AG08395 (cell line): ENCODE measurements around the gene ACSF3.

ENCODE experiments used
- DNase-seq: peaks from one replicate; pipeline ENCODE4 v3.0.0; 2012; ENCODE audit warnings: mixed read lengths, low spot score

ACSF3 gene

GRCh38 chr16:89112377-89113151 is 18.9 kb downstream of the ACSF3 start:
- DNase-seq = no peak

- DNase-seq = no peak
Observed at GRCh38 chr16:89113152-89113547, 19.5 kb downstream of the ACSF3 start.

- no peak for DNase-seq
Observed at GRCh38 chr16:89113661-89114060, 20.0 kb downstream of the ACSF3 start.

DNA sequence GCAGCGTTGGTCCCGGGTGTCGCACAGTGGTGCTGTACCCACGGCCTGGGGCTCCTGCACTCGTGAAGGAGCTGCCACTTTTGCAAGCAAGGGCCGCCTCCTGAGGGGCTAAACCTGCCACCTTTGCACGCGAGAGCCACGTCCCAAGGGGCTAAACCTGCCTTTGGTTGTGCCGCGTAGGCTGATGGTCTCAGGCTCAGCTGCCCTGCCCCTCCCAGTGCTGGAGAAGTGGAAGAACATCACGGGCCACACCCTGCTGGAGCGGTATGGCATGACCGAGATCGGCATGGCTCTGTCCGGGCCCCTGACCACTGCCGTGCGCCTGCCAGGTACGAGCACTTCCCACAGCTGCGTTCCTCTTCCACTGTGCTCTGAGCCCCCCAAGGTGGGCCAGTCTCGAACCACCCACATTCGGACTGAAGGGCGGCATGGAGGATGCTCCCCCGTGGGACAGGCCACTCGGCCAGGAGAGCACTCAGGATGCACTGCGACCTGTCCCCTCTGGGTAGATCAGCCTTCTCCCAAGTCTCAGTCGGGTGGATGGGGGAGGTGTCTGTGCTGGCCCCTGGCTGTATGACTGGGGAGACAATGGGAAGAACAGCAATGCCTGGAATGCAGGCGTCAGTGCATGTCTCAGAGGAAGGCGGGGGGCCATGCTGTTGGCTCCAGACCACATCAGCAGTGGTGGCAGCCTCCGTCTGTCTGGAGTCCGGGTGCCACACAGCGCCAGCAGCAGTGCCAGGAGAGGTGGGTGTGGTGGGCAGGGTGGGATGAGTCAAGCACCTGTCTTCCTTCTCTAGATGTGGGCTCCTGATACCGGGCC is 20.7 kb downstream of the ACSF3 start:
- peak; percentile 38 for DNase-seq

DNA sequence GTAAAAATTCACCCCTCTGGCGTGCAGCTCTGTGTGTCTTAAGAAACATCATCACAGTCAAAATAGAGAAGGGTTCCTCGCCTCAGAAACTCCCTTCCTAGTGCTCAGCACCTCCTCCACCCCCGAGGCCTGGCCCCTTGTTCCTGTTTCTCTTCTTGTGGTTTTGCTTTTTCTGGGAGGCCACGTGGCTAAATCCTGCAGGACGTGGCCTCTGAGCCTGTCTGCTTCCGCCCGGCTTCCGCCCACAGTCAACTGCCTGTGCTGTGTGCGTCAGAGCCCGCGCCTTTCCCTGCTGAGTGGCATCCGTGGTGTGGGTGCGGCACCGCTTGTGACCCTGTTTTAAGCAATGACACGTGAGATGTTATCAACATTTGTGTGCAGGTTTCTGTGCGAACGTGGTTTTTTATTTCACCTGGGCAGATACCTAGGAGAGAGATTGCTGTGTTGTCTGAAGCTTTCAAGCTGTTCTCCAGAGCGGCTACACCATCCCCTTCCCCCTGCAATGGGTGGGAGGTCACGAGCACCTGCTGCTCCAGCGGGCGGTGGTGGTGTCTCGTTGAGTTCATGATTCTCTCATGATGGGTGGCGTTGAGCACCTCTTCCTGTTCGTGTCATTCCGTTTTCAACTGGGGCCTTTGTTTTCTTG is 21.7 kb downstream of the ACSF3 start:
- DNase-seq = no peak

GRCh38 chr16:89116341-89117226 is 22.9 kb downstream of the ACSF3 start:
- DNase-seq = no peak

- DNase-seq = no peak
Observed at GRCh38 chr16:89117227-89117974, 23.7 kb downstream of the ACSF3 start.

DNA sequence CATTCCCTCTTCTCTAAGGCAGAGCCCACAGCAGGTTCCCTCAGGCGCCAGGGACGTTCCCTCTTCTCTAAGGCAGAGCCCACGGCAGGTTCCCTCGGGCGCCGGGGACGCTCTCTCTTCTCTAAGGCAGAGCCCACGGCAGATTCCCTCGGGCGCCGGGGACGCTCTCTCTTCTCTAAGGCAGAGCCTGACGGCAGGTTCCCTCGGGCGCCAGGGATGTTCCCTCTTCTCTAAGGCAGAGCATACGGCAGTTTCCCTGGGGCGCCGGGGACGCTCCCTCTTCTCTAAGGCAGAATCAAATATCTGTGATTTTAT is 24.3 kb downstream of the ACSF3 start:
- no peak for DNase-seq

DNA sequence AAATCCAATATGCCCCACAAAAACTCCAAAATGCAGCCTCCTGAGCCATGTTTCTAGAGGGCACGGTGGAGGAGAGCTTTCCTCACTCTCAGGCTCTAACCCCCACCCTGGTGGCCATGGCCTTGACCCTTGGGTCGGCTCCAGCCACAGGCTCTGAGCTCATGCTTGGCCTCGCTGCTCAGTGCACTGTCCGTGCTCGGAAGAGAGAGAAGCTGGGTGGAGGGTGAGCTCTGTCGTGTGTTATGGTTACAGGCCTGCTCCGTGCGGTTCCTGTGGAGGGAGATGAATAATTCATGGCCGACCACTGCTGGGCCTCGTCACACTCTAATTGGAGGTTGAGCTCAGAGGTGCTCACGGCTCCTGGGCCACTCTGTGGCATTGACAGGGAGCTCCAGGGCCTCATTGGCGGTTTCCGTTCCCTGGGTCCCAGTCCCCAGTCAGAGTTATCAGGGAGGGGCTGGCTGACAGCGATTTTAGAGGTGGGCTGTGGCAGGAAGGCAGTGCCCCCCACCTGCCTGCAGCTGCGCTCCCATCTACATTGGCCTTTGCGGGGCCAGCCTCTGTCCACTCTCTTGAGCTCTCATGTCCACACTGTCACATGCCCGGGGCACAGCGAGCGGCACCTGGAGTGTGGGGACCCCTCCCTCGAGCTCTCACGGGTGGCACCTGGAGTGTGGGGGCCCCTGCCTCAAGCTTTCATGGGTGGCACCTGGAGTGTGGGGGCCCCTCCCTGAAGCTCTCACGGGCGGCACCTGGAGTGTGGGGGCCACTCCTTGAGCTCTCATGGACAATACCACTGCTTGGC is 24.9 kb downstream of the ACSF3 start:
- no peak for DNase-seq

- DNase-seq = no peak
Observed at GRCh38 chr16:89119166-89119621, 25.5 kb downstream of the ACSF3 start.

DNA sequence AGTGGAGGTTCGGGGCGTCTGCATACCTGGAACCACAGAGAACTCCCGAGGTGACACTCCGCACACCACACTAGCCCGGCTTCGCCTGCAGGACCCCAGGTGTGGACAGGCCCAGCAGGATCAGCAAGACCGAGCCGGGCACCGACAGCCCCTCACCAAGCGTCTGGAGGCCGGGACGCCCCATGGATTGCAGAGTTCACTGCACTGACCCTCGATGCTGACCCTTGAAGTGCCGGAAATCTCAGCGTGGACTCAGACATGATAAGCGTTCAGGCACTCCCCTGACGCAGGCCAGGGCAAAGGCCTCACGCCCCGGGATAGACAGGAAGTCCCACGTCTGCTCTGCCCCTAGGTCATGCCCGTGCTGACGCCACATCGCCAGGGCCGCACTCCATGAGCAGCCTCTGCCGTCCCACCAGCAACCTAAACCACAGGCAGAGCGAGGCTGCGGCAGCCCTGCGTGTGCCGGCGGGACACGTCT is 26.0 kb downstream of the ACSF3 start:
- DNase-seq = no peak

DNA sequence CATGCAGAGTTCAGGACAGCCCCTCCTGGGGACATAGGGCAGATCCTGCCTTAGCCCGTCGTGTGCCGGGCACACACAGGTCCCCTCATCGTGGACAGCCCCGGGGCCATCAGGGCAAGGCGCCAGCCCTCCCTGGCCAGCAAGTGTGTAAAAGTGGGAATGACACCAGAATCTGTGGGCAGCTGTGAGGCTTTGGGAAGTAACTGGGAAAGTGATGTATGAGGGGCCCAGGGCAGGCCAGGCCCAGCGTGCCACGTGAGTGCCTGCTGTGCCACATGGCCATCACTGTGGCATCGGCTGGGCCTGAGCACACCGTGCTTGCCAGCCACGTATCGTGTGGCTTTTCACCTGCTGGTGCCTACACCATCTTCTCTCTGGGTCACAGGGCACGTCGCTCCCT is 26.6 kb downstream of the ACSF3 start:
- DNase-seq = no peak

GRCh38 chr16:89120921-89121351 is 27.3 kb downstream of the ACSF3 start:
- no peak for DNase-seq

DNA sequence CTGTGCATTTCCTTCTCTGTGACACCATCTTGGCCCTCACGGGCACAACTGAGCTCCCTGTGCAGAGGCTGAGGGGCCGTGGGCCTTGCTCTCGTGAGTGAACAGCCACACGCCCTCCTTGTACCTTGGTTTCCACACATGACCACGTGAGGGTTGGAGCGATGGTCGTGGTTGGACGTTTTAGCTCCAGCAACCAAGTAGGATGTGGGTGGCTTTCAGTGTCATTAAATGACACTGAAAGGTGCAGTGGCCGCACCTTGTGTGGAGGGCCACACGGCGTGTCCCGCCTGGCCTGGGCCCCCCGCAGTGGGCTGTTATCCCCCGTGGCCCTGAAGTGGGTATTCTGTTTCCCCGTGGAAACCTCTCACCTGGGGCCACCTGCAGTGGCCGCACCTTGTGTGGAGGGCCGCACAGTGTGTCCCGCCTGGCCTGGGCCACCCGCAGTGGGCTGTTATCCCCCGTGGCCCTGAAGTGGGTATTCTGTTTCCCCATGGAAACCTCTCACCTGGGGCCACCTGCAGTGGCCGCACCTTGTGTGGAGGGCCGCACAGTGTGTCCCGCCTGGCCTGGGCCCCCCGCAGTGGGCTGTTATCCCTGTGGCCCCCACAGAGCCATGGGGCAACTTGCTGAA is 28.2 kb downstream of the ACSF3 start:
- DNase-seq = no peak

GRCh38 chr16:89122322-89122851 is 28.7 kb downstream of the ACSF3 start:
- DNase-seq = no peak

- no peak for DNase-seq
Observed at GRCh38 chr16:89123001-89123830, 29.6 kb downstream of the ACSF3 start.

DNA sequence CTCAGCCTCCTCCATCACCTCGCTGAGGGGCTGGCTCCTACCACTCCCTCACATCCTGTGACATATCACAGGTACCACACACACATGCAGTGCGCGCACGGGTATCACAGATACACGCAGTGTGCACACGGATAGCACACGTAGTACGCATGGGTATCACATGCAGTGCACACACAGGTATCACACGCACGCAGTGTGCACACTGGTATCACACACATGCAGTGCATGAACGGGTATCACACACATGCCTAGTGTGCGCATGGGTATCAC is 30.1 kb downstream of the ACSF3 start:
- DNase-seq = no peak

- no peak for DNase-seq
Observed at GRCh38 chr16:89129378-89129777, 35.7 kb downstream of the ACSF3 start.

GRCh38 chr16:89130448-89130847 is 36.8 kb downstream of the ACSF3 start:
- no peak for DNase-seq
